Tibial nerve (tissue), 3 donors: Measurements from ENCODE around the gene SLC2A3.

Source experiments
- POLR2A ChIP-seq, 2 donors: fragments of 450-650 bp; IDR thresholded peaks; one replicate each; pipeline ENCODE4 v1.6.1; 2017; ENCODE audit warnings: antibody characterized with exemption in 2 of 2, mild to moderate bottlenecking in 2 of 2, moderate library complexity in 2 of 2
- TF ChIP-seq, protein P1 (sequence below), 5 experiments: fragments of 200-600 bp in 3 of 5; fragments of 450-650 bp in 2 of 5; sonication (generic) in 3 of 5; IDR thresholded peaks; one replicate each; pipeline ENCODE4 v1.5.1; 2016 to 2019; ENCODE audit warnings: antibody characterized with exemption in 5 of 5, mild to moderate bottlenecking in 3 of 5, moderate library complexity in 2 of 5

- no peak for TF ChIP-seq POLR2A (IDR thresholded peaks at IDR 0.05)
- TF ChIP-seq, protein P1, sequence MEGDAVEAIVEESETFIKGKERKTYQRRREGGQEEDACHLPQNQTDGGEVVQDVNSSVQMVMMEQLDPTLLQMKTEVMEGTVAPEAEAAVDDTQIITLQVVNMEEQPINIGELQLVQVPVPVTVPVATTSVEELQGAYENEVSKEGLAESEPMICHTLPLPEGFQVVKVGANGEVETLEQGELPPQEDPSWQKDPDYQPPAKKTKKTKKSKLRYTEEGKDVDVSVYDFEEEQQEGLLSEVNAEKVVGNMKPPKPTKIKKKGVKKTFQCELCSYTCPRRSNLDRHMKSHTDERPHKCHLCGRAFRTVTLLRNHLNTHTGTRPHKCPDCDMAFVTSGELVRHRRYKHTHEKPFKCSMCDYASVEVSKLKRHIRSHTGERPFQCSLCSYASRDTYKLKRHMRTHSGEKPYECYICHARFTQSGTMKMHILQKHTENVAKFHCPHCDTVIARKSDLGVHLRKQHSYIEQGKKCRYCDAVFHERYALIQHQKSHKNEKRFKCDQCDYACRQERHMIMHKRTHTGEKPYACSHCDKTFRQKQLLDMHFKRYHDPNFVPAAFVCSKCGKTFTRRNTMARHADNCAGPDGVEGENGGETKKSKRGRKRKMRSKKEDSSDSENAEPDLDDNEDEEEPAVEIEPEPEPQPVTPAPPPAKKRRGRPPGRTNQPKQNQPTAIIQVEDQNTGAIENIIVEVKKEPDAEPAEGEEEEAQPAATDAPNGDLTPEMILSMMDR (IDR thresholded peaks at IDR 0.05): no peak
Observed at GRCh38 chr12:7923241-7924236, 12.4 kb downstream of the SLC2A3 start.
